RWPE1 (cell line): ENCODE measurements around the gene ZNF320.
"Not testable (repeated sequence)": the region's sequence is repeated elsewhere in the genome, so short reads cannot be mapped to it uniquely, and the experiment has no call there.

ENCODE experiments used
- CTCF ChIA-PET: fragments of 350-600 bp; sonication (Branson Sonifier 250); formaldehyde crosslinking; extraction: SDS; loops from one replicate; lab custom pipeline; 2021; lab: Yijun Ruan, JAX
- POLR2A ChIA-PET: fragments of 400-600 bp; formaldehyde crosslinking; extraction: SDS; loops from one replicate; lab custom pipeline; 2020; ENCODE audit warnings: antibody characterized with exemption; ENCODE audit not compliant: low non-redundant PET; lab: Yijun Ruan, JAX
- DNase-seq: peaks from one replicate; pipeline ENCODE4 v3.0.0; 2012; ENCODE audit warnings: low spot score
- H3K27ac ChIP-seq: fragments of 450-650 bp; 2 replicates; pipeline ENCODE4 v1.5.1; 2017
- TF ChIP-seq, protein P1 (sequence below): fragments of 450-650 bp; conservative IDR thresholded peaks from 2 replicates; pipeline ENCODE4 v1.5.1; 2017; ENCODE audit warnings: low read depth, mild to moderate bottlenecking

The ZNF320 gene

GRCh38 chr19:52897138-52897935 is at the start of gene ZNF320:
Gene ZNF320 (minus strand): TSS chr19:52897635. CDS start chr19:52890255, 7,380 bp downstream.
- peak; percentile 91 for DNase-seq
- H3K27ac ChIP-seq: peak within 1 kb of the TSS; percentile 80
- ChIA-PET CTCF (no interaction called here), POLR2A (no interaction called here)
- TF ChIP-seq, protein P1, sequence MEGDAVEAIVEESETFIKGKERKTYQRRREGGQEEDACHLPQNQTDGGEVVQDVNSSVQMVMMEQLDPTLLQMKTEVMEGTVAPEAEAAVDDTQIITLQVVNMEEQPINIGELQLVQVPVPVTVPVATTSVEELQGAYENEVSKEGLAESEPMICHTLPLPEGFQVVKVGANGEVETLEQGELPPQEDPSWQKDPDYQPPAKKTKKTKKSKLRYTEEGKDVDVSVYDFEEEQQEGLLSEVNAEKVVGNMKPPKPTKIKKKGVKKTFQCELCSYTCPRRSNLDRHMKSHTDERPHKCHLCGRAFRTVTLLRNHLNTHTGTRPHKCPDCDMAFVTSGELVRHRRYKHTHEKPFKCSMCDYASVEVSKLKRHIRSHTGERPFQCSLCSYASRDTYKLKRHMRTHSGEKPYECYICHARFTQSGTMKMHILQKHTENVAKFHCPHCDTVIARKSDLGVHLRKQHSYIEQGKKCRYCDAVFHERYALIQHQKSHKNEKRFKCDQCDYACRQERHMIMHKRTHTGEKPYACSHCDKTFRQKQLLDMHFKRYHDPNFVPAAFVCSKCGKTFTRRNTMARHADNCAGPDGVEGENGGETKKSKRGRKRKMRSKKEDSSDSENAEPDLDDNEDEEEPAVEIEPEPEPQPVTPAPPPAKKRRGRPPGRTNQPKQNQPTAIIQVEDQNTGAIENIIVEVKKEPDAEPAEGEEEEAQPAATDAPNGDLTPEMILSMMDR: no peak

- TF ChIP-seq, protein P1: no peak
- CTCF ChIA-PET: no interaction called here
- POLR2A ChIA-PET: no interaction called here
- H3K27ac ChIP-seq: no peak overlapping the region
- DNase-seq: no peak
Observed at GRCh38 chr19:52946322-52947310, 49.2 kb upstream of the ZNF320 start.

DNA sequence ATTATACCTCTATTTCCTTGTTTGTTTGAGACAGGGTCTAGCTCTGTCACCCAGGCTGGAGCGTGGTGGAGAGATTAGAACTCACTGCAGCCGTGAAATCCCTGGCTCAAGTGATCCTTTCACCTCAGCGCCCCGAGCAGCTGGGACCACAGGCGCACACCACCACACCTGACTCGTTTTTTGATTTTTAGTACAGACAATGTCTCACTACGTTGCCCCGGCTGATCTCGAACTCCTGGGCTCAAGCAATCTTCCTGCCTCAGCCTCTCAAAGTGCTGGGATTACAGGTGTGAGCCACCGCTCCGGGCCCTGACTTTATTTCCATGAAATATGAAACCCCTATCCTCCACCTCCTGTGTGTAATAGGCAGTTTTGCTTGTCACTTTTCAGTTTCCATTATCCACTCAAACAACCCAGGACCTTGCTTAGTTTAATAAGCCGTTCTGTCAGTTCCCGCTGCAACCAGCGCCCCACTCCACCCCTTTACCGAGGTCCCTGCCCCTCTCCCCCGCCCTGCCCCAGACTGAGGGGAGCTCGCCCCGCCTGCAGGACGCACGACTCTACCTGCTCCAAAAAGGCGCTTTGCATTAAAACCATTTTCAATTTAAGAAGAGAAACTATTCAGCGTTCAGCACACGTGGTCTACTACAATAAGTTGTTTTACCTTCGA is 48.4 kb upstream of the ZNF320 start:
- CTCF ChIA-PET: interaction anchor here (0.6 kb wide), 1 partner anchor 356 kb away, joined by 3 read pairs; no protein-coding TSS in a partner anchor
- H3K27ac ChIP-seq: no peak overlapping the region
- POLR2A ChIA-PET: no interaction called here
- no peak for DNase-seq
- TF ChIP-seq, protein P1: no peak

DNA sequence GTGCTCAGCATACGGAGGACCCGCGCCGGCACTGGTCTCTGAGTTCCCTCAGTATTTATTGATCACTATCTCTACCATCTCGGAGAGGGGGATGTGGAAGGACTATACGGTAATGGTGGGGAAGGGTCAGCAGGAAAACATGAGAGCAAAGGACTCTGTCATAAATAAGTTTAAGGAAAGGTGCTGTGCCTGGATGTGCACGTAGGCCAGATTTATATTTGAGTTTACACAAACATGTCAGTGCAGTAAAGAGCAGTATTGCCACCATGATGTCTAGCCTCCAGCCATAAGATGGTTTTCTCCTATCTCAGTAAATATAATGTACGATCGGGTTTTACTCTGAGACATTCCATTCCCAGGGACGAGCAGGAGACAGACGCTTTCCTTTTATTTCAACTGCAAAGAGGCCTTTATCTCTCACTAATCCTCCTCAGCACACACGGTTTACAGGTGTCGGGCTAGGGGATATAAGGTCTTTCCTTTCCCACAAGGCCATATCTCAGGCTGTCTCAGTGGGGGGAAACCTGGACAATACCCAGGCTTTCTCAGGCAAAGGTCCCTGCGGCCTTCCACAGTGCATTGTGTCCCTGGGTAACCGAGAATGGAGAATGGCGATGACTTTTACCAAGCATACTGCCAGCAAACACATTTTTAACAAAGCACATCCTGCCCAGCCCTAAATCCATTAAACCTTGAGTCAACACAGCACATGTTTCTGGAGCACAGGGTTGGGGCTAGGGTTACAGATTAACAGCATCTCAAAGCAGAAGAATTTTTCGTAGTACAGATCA is 47.5 kb upstream of the ZNF320 start:
- H3K27ac ChIP-seq, POLR2A ChIA-PET, DNase-seq: not testable (repeated sequence)
- CTCF ChIA-PET: interaction anchor here (0.6 kb wide), 1 partner anchor 355 kb away, joined by 3 read pairs; no protein-coding TSS in a partner anchor

- ChIA-PET POLR2A (no interaction called here), CTCF (no interaction called here)
- DNase-seq: no peak
- TF ChIP-seq, protein P1: no peak
- no peak overlapping the region for H3K27ac ChIP-seq
Observed at GRCh38 chr19:52943884-52944643, 46.6 kb upstream of the ZNF320 start.
